Measurements from ENCODE around the gene SAMD11.

The SAMD11 gene

DNA sequence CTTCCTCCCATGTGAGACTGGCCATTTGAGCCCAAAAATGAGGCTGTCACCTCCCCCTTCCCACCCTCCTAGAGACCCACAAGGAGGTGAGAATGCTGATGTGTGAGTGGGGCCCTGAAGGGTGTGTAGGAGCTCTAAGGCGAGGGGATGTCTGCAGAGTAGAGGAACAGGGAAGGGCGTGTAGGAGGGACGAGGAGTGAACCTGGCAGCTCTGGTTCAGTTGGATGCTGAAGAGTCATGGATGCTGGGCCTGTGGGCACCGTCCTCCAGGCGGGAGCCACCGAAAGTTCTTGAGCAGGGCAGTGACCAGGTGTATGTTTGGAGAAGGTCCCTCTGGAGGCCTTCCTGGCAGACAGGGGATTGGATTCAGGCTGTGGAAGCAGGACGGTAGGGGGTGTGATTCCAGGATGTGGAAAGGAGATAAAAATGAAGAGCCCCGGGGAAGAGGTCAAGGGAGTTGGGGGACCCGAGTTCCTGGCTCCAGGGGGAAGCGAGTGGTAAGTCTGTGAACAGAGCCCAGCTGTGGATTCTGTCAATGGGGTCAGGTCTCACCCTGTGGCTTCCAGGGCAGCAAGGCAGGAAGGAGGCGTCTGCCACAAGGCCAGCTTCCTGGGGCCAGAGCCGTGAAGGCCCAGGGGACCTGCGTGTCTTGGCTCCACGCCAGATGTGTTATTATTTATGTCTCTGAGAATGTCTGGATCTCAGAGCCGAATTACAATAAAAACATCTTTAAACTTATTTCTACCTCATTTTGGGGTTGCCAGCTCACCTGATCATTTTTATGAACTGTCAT, 7.9 kb downstream of the SAMD11 start:
- H3K9ac ChIP-seq (ENCODE audit: insufficient read length, low read depth): no peak overlapping the region

DNA sequence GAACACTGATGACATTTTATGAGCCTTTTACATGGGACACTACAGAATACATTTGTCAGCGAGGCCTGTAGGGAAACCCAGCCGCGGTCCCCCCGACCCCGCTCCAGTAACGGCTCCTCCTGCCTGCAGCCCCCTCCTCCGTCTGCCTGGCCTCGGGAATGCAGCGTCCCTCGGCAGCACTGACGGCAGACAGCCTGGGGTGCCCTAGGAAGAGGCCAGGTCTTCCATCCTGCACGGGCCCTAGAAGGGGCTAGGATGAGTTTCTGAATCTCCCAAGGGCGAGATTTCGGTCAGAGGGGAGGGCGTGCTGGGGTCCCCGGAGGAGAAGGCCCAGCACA, 8.4 kb downstream of the SAMD11 start:
- H3K9ac ChIP-seq (ENCODE audit: insufficient read length, low read depth): no peak overlapping the region
- peaks cover 24% of the 10 kb centered on the region for H3K4me1 ChIP-seq (ENCODE audit: insufficient read depth, insufficient read length)
- no peak overlapping the region for H3K4me3 ChIP-seq (ENCODE audit: insufficient read length, low read depth)
- TF ChIP-seq SUZ12 (IDR thresholded peaks at IDR 0.05; ENCODE audit: extremely low read depth, insufficient read depth, insufficient read length): no peak
- no peak for TF ChIP-seq ZNF274 (IDR thresholded peaks at IDR 0.05; ENCODE audit: low read depth, low read length)
- no peak for TF ChIP-seq YY1 (IDR thresholded peaks at IDR 0.05; ENCODE audit: insufficient read depth, insufficient read length)
- no peaks in the 10 kb centered on the region for H3K9me3 ChIP-seq (ENCODE audit: insufficient read depth, low read length)
- DNase-seq (ENCODE audit: low read depth, low spot score): no peak
- no peaks in the 10 kb centered on the region for H3K36me3 ChIP-seq (ENCODE audit: insufficient read depth, insufficient read length, low read length)
- H3K27me3 ChIP-seq (ENCODE audit: insufficient read depth, insufficient read length): peaks cover 59% of the 10 kb centered on the region

More for the DNA sequence above, 7.9 kb downstream of the SAMD11 start:
- Histone ChIP-seq H3K4me1 (ENCODE audit: insufficient read depth, insufficient read length) (peaks cover 21% of the 10 kb centered on the region), H3K36me3 (ENCODE audit: insufficient read depth, insufficient read length, low read length) (no peaks in the 10 kb centered on the region), H3K9me3 (ENCODE audit: insufficient read depth, low read length) (no peaks in the 10 kb centered on the region), H3K27me3 (ENCODE audit: insufficient read depth, insufficient read length) (peaks cover 61% of the 10 kb centered on the region), H3K4me3 (ENCODE audit: insufficient read length, low read depth) (no peak overlapping the region)
- no peak for DNase-seq (ENCODE audit: low read depth, low spot score)
- no peak for TF ChIP-seq SUZ12 (IDR thresholded peaks at IDR 0.05; ENCODE audit: extremely low read depth, insufficient read depth, insufficient read length)
- no peak for TF ChIP-seq YY1 (IDR thresholded peaks at IDR 0.05; ENCODE audit: insufficient read depth, insufficient read length)
- TF ChIP-seq ZNF274 (IDR thresholded peaks at IDR 0.05; ENCODE audit: low read depth, low read length): no peak

- Histone ChIP-seq H3K4me3 (ENCODE audit: insufficient read length, low read depth) (no peak overlapping the region), H3K9me3 (ENCODE audit: insufficient read depth, low read length) (no peaks in the 10 kb centered on the region), H3K4me1 (ENCODE audit: insufficient read depth, insufficient read length) (peaks cover 26% of the 10 kb centered on the region), H3K36me3 (ENCODE audit: insufficient read depth, insufficient read length, low read length) (no peaks in the 10 kb centered on the region), H3K9ac (ENCODE audit: insufficient read length, low read depth) (no peak overlapping the region), H3K27me3 (ENCODE audit: insufficient read depth, insufficient read length) (peaks cover 55% of the 10 kb centered on the region)
- no peak for DNase-seq (ENCODE audit: low read depth, low spot score)
- TF ChIP-seq YY1 (IDR thresholded peaks at IDR 0.05; ENCODE audit: insufficient read depth, insufficient read length) (no peak), ZNF274 (IDR thresholded peaks at IDR 0.05; ENCODE audit: low read depth, low read length) (no peak), SUZ12 (IDR thresholded peaks at IDR 0.05; ENCODE audit: extremely low read depth, insufficient read depth, insufficient read length) (no peak)
Observed at GRCh38 chr1:932776-933602, 9.3 kb downstream of the SAMD11 start.

DNA sequence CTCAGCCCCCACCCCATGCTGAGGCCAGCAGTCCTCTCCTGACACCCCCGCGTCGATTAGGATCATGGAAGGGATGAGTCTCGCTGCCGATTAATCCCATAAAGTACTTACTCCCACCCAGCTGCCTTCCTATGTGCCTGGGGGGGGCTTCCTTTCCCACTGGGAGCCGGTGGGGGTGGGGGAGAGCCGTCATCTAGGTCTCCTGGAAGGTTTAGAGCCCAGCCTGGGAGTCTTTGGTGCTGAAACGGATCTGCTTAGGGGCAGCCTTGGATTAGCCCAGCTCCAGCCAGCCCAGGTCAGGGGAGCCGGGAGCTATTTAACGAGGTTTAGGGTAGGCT, 9.8 kb downstream of the SAMD11 start:
- H3K9ac ChIP-seq (ENCODE audit: insufficient read length, low read depth): no peak overlapping the region
- H3K9me3 ChIP-seq (ENCODE audit: insufficient read depth, low read length): no peaks in the 10 kb centered on the region
- no peak for TF ChIP-seq YY1 (IDR thresholded peaks at IDR 0.05; ENCODE audit: insufficient read depth, insufficient read length)
- TF ChIP-seq ZNF274 (IDR thresholded peaks at IDR 0.05; ENCODE audit: low read depth, low read length): no peak
- TF ChIP-seq SUZ12 (IDR thresholded peaks at IDR 0.05; ENCODE audit: extremely low read depth, insufficient read depth, insufficient read length): no peak
- H3K36me3 ChIP-seq (ENCODE audit: insufficient read depth, insufficient read length, low read length): no peaks in the 10 kb centered on the region
- peaks cover 51% of the 10 kb centered on the region for H3K27me3 ChIP-seq (ENCODE audit: insufficient read depth, insufficient read length)
- peaks cover 26% of the 10 kb centered on the region for H3K4me1 ChIP-seq (ENCODE audit: insufficient read depth, insufficient read length)
- H3K4me3 ChIP-seq (ENCODE audit: insufficient read length, low read depth): no peak overlapping the region
- DNase-seq (ENCODE audit: low read depth, low spot score): no peak

- Histone ChIP-seq H3K9me3 (ENCODE audit: insufficient read depth, low read length) (no peaks in the 10 kb centered on the region), H3K4me1 (ENCODE audit: insufficient read depth, insufficient read length) (peaks cover 32% of the 10 kb centered on the region), H3K36me3 (ENCODE audit: insufficient read depth, insufficient read length, low read length) (no peaks in the 10 kb centered on the region), H3K4me3 (ENCODE audit: insufficient read length, low read depth) (peak overlapping the region; percentile 19), H3K9ac (ENCODE audit: insufficient read length, low read depth) (peak overlapping the region; percentile 74), H3K27me3 (ENCODE audit: insufficient read depth, insufficient read length) (peaks cover 50% of the 10 kb centered on the region)
- DNase-seq (ENCODE audit: low read depth, low spot score): no peak
- TF ChIP-seq ZNF274 (IDR thresholded peaks at IDR 0.05; ENCODE audit: low read depth, low read length): no peak
- no peak for TF ChIP-seq SUZ12 (IDR thresholded peaks at IDR 0.05; ENCODE audit: extremely low read depth, insufficient read depth, insufficient read length)
- no peak for TF ChIP-seq YY1 (IDR thresholded peaks at IDR 0.05; ENCODE audit: insufficient read depth, insufficient read length)
Observed at GRCh38 chr1:934991-935750, 11.4 kb downstream of the SAMD11 start.

DNA sequence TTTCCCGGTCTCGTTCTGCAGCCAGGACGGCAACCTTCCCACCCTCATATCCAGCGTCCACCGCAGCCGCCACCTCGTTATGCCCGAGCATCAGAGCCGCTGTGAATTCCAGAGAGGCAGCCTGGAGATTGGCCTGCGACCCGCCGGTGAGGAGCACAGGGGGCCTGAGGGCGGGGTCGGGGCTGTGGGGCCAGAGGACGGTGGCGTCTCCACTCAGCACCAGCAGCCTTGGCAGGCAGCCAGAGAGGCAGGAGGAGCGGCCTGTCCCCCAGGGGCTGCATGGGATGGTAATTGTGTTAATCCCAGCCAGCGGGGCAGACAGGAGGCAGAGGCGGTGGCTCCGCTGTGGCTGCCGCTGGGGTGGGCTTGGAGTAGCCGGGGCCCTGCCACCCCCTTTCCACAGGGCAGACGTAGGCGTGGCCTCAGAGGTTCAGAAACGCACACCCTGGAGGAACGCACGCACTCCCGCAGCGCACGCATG, 12.1 kb downstream of the SAMD11 start:
- peak overlapping the region; percentile 74 for H3K9ac ChIP-seq (ENCODE audit: insufficient read length, low read depth)
- H3K36me3 ChIP-seq (ENCODE audit: insufficient read depth, insufficient read length, low read length): no peaks in the 10 kb centered on the region
- no peaks in the 10 kb centered on the region for H3K9me3 ChIP-seq (ENCODE audit: insufficient read depth, low read length)
- H3K4me3 ChIP-seq (ENCODE audit: insufficient read length, low read depth): peak overlapping the region; percentile 19
- peaks cover 28% of the 10 kb centered on the region for H3K4me1 ChIP-seq (ENCODE audit: insufficient read depth, insufficient read length)
- DNase-seq (ENCODE audit: low read depth, low spot score): peak; percentile 47
- no peak for TF ChIP-seq SUZ12 (IDR thresholded peaks at IDR 0.05; ENCODE audit: extremely low read depth, insufficient read depth, insufficient read length)
- peaks cover 49% of the 10 kb centered on the region for H3K27me3 ChIP-seq (ENCODE audit: insufficient read depth, insufficient read length)
